ENCODE measurements around the gene EPHB2. TPM values are rescaled to one million over a fixed set of nuclear protein-coding genes. Genes with fewer than 3 reads are reported as not detected.

Gene EPHB2
- total RNA-seq, 2 experiments from 2014 or later, result not detected

GRCh38 chr1:22791831-22792347, 81.2 kb downstream of the EPHB2 start:
- H3K27ac Mint-ChIP-seq, result no peak overlapping the region
- no peak overlapping the region for H3K4me3 Mint-ChIP-seq
- ChIA-PET CTCF (no interaction called here), POLR2A (no interaction called here)
- no peaks in the 10 kb centered on the region for H3K4me1 Mint-ChIP-seq (ENCODE audit: low read depth)
- no peaks in the 10 kb centered on the region for H3K36me3 Mint-ChIP-seq (ENCODE audit: low read depth)
- no peak for DNase-seq
- no peaks in the 10 kb centered on the region for H3K27me3 Mint-ChIP-seq (ENCODE audit: low read depth)
- no peak for ATAC-seq
- H3K9me3 Mint-ChIP-seq (ENCODE audit: insufficient read depth), result no peaks in the 10 kb centered on the region

GRCh38 chr1:22792396-22793160, 81.9 kb downstream of the EPHB2 start:
- POLR2A ChIA-PET, result no interaction called here

GRCh38 chr1:22793647-22794046, 83.0 kb downstream of the EPHB2 start:
- CTCF ChIA-PET, result interaction anchor here (1.5 kb wide), 1 partner anchor 89 kb away, joined by 4 read pairs; no protein-coding TSS in a partner anchor
- POLR2A ChIA-PET, result no interaction called here

More at GRCh38 chr1:22792396-22793160, 81.9 kb downstream of the EPHB2 start:
- H3K9me3 Mint-ChIP-seq (ENCODE audit: insufficient read depth), result no peaks in the 10 kb centered on the region
- H3K4me1 Mint-ChIP-seq (ENCODE audit: low read depth), result no peaks in the 10 kb centered on the region
- ATAC-seq (no peak), DNase-seq (no peak)
- no peak overlapping the region for H3K27ac Mint-ChIP-seq
- H3K4me3 Mint-ChIP-seq, result no peak overlapping the region
- H3K27me3 Mint-ChIP-seq (ENCODE audit: low read depth), result no peaks in the 10 kb centered on the region
- CTCF ChIA-PET, result no interaction called here
- no peaks in the 10 kb centered on the region for H3K36me3 Mint-ChIP-seq (ENCODE audit: low read depth)

GRCh38 chr1:22794647-22795365, 84.2 kb downstream of the EPHB2 start:
- Mint-ChIP-seq H3K27me3 (ENCODE audit: low read depth) (no peaks in the 10 kb centered on the region), H3K4me1 (ENCODE audit: low read depth) (no peaks in the 10 kb centered on the region), H3K9me3 (ENCODE audit: insufficient read depth) (no peaks in the 10 kb centered on the region), H3K4me3 (no peak overlapping the region), H3K27ac (no peak overlapping the region), H3K36me3 (ENCODE audit: low read depth) (no peaks in the 10 kb centered on the region)
- ChIA-PET CTCF (interaction anchor here (1.5 kb wide), 1 partner anchor 90 kb away, joined by 4 read pairs; no protein-coding TSS in a partner anchor), POLR2A (no interaction called here)
- ATAC-seq (no peak), DNase-seq (no peak)

More at GRCh38 chr1:22793647-22794046, 83.0 kb downstream of the EPHB2 start:
- H3K27me3 Mint-ChIP-seq (ENCODE audit: low read depth), result no peaks in the 10 kb centered on the region
- H3K27ac Mint-ChIP-seq, result no peak overlapping the region
- no peaks in the 10 kb centered on the region for H3K9me3 Mint-ChIP-seq (ENCODE audit: insufficient read depth)
- H3K36me3 Mint-ChIP-seq (ENCODE audit: low read depth), result no peaks in the 10 kb centered on the region
- no peak for ATAC-seq
- no peak for DNase-seq
- H3K4me1 Mint-ChIP-seq (ENCODE audit: low read depth), result no peaks in the 10 kb centered on the region
- no peak overlapping the region for H3K4me3 Mint-ChIP-seq

- no peaks in the 10 kb centered on the region for H3K36me3 Mint-ChIP-seq (ENCODE audit: low read depth)
- H3K4me1 Mint-ChIP-seq (ENCODE audit: low read depth), result no peaks in the 10 kb centered on the region
- POLR2A ChIA-PET, result no interaction called here
- no peaks in the 10 kb centered on the region for H3K9me3 Mint-ChIP-seq (ENCODE audit: insufficient read depth)
- CTCF ChIA-PET, result no interaction called here
- no peak overlapping the region for H3K4me3 Mint-ChIP-seq
- no peaks in the 10 kb centered on the region for H3K27me3 Mint-ChIP-seq (ENCODE audit: low read depth)
- ATAC-seq, result no peak
- no peak for DNase-seq
- H3K27ac Mint-ChIP-seq, result no peak overlapping the region
These were observed 84.7 kb downstream of the EPHB2 start for GRCh38 chr1:22795366-22795714.

- Mint-ChIP-seq H3K27ac (no peak overlapping the region), H3K36me3 (ENCODE audit: low read depth) (no peaks in the 10 kb centered on the region), H3K27me3 (ENCODE audit: low read depth) (no peaks in the 10 kb centered on the region), H3K9me3 (ENCODE audit: insufficient read depth) (no peaks in the 10 kb centered on the region), H3K4me3 (no peak overlapping the region), H3K4me1 (ENCODE audit: low read depth) (no peaks in the 10 kb centered on the region)
- POLR2A ChIA-PET, result no interaction called here
- ATAC-seq (no peak), DNase-seq (no peak)
- CTCF ChIA-PET, result no interaction called here
These were observed 86.0 kb downstream of the EPHB2 start for GRCh38 chr1:22796642-22797041.

GRCh38 chr1:22798083-22798482, 87.4 kb downstream of the EPHB2 start:
- H3K4me1 Mint-ChIP-seq (ENCODE audit: low read depth), result no peaks in the 10 kb centered on the region
- H3K9me3 Mint-ChIP-seq (ENCODE audit: insufficient read depth), result no peaks in the 10 kb centered on the region
- H3K4me3 Mint-ChIP-seq, result no peak overlapping the region
- ATAC-seq (no peak), DNase-seq (no peak)
- no peaks in the 10 kb centered on the region for H3K27me3 Mint-ChIP-seq (ENCODE audit: low read depth)
- CTCF ChIA-PET, result no interaction called here
- POLR2A ChIA-PET, result no interaction called here
- no peaks in the 10 kb centered on the region for H3K36me3 Mint-ChIP-seq (ENCODE audit: low read depth)
- H3K27ac Mint-ChIP-seq, result no peak overlapping the region

GRCh38 chr1:22799971-22800370, 89.3 kb downstream of the EPHB2 start:
- POLR2A ChIA-PET, result no interaction called here
- no peak overlapping the region for H3K27ac Mint-ChIP-seq
- H3K4me3 Mint-ChIP-seq, result no peak overlapping the region
- no peaks in the 10 kb centered on the region for H3K36me3 Mint-ChIP-seq (ENCODE audit: low read depth)
- H3K4me1 Mint-ChIP-seq (ENCODE audit: low read depth), result no peaks in the 10 kb centered on the region
- DNase-seq (no peak), ATAC-seq (no peak)
- CTCF ChIA-PET, result no interaction called here
- no peaks in the 10 kb centered on the region for H3K9me3 Mint-ChIP-seq (ENCODE audit: insufficient read depth)
- no peaks in the 10 kb centered on the region for H3K27me3 Mint-ChIP-seq (ENCODE audit: low read depth)

- ATAC-seq (no peak), DNase-seq (no peak)
- H3K4me3 Mint-ChIP-seq, result no peak overlapping the region
- no peaks in the 10 kb centered on the region for H3K4me1 Mint-ChIP-seq (ENCODE audit: low read depth)
- no peak overlapping the region for H3K27ac Mint-ChIP-seq
- H3K9me3 Mint-ChIP-seq (ENCODE audit: insufficient read depth), result no peaks in the 10 kb centered on the region
- ChIA-PET POLR2A (no interaction called here), CTCF (no interaction called here)
- no peaks in the 10 kb centered on the region for H3K36me3 Mint-ChIP-seq (ENCODE audit: low read depth)
- H3K27me3 Mint-ChIP-seq (ENCODE audit: low read depth), result no peaks in the 10 kb centered on the region
These were observed 90.0 kb downstream of the EPHB2 start for GRCh38 chr1:22800629-22801028.

GRCh38 chr1:22801347-22801746, 90.7 kb downstream of the EPHB2 start:
- no peaks in the 10 kb centered on the region for H3K4me1 Mint-ChIP-seq (ENCODE audit: low read depth)
- H3K27ac Mint-ChIP-seq, result no peak overlapping the region
- ATAC-seq (no peak), DNase-seq (no peak)
- POLR2A ChIA-PET, result no interaction called here
- no peaks in the 10 kb centered on the region for H3K9me3 Mint-ChIP-seq (ENCODE audit: insufficient read depth)
- H3K27me3 Mint-ChIP-seq (ENCODE audit: low read depth), result no peaks in the 10 kb centered on the region
- H3K36me3 Mint-ChIP-seq (ENCODE audit: low read depth), result no peaks in the 10 kb centered on the region
- CTCF ChIA-PET, result no interaction called here
- H3K4me3 Mint-ChIP-seq, result no peak overlapping the region

- H3K4me1 Mint-ChIP-seq (ENCODE audit: low read depth), result no peaks in the 10 kb centered on the region
- H3K27me3 Mint-ChIP-seq (ENCODE audit: low read depth), result no peaks in the 10 kb centered on the region
- H3K4me3 Mint-ChIP-seq, result no peak overlapping the region
- ATAC-seq, result no peak
- H3K36me3 Mint-ChIP-seq (ENCODE audit: low read depth), result no peaks in the 10 kb centered on the region
- no peak overlapping the region for H3K27ac Mint-ChIP-seq
- ChIA-PET POLR2A (no interaction called here), CTCF (no interaction called here)
- DNase-seq, result no peak
- no peaks in the 10 kb centered on the region for H3K9me3 Mint-ChIP-seq (ENCODE audit: insufficient read depth)
These were observed 91.1 kb downstream of the EPHB2 start for GRCh38 chr1:22801761-22802160.

- Mint-ChIP-seq H3K4me3 (no peak overlapping the region), H3K27me3 (ENCODE audit: low read depth) (no peaks in the 10 kb centered on the region), H3K27ac (no peak overlapping the region), H3K4me1 (ENCODE audit: low read depth) (no peaks in the 10 kb centered on the region), H3K36me3 (ENCODE audit: low read depth) (no peaks in the 10 kb centered on the region), H3K9me3 (ENCODE audit: insufficient read depth) (no peaks in the 10 kb centered on the region)
- DNase-seq, result no peak
- CTCF ChIA-PET, result no interaction called here
- ATAC-seq, result no peak
- POLR2A ChIA-PET, result no interaction called here
These were observed 93.2 kb downstream of the EPHB2 start for GRCh38 chr1:22803833-22804232.

Data from activated CD8-positive, alpha-beta T cell treated with anti-CD3 and anti-CD28 coated beads, Interleukin-2, amount 10 ng/mL, durations not matched to agents 7 days and 5 days (primary cell).